H1 (cell line): ENCODE data around the gene C3orf49. TPM values are rescaled to one million over a fixed set of nuclear protein-coding genes. Genes with fewer than 3 reads are reported as not detected.

ENCODE experiments used
- CTCF ChIA-PET: fragments of 300-600 bp; sonication (Branson Sonifier 250); formaldehyde crosslinking; loops from one replicate; lab custom pipeline; 2021; ENCODE audit not compliant: partially characterized antibody; lab: Charles Lee
- POLR2A ChIA-PET: fragments of 300-600 bp; sonication (Branson Sonifier 250); formaldehyde crosslinking; loops from one replicate; lab custom pipeline; 2021; ENCODE audit warnings: inconsistent platforms; ENCODE audit not compliant: partially characterized antibody; lab: Charles Lee
- DNase-seq, 2 experiments: peaks; one replicate each; pipeline versions ENCODE4 v3.0.0 to v3.0.0-alpha.2; 2010 to 2022; ENCODE audit warnings: low spot score in 2 of 2, low read depth in 1 of 2, mixed read lengths in 1 of 2
- FAIRE-seq: peaks from 2 replicates; lab custom pipeline; 2011; peaks lifted over from hg19 to GRCh38; lab: Jason Lieb, UNC
- H2AFZ ChIP-seq: 2 replicates; pipeline ENCODE4 v1.8.1; 2012; ENCODE audit warnings: low read length, inconsistent platforms
- H2AK5ac ChIP-seq: 2 replicates; pipeline ENCODE4 v1.6.1; 2013; ENCODE audit warnings: low read depth, low read length
- H2BK120ac ChIP-seq: replicated peaks from 2 replicates; pipeline ENCODE3; 2013; ENCODE audit warnings: low read depth, low read length, inconsistent platforms
- H2BK12ac ChIP-seq: 2 replicates; pipeline ENCODE4 v1.6.1; 2013; ENCODE audit warnings: low read depth, low read length
- H2BK15ac ChIP-seq: 2 replicates; pipeline ENCODE4 v1.6.1; 2013; ENCODE audit warnings: low read length
- H2BK20ac ChIP-seq: 2 replicates; pipeline ENCODE4 v1.6.1; 2013; ENCODE audit warnings: low read length
- H2BK5ac ChIP-seq: 2 replicates; pipeline ENCODE4 v1.6.1; 2013; ENCODE audit warnings: low read depth, low read length
- H3K14ac ChIP-seq: 2 replicates; pipeline ENCODE4 v1.6.1; 2013; ENCODE audit warnings: inconsistent platforms; ENCODE audit not compliant: insufficient read length
- H3K18ac ChIP-seq: 2 replicates; pipeline ENCODE4 v1.6.1; 2013; ENCODE audit warnings: low read length; ENCODE audit errors: extremely low read depth
- H3K23ac ChIP-seq: 2 replicates; pipeline ENCODE4 v1.6.1; 2013; ENCODE audit warnings: inconsistent platforms; ENCODE audit not compliant: insufficient read length
- H3K23me2 ChIP-seq: 2 replicates; pipeline ENCODE4 v1.6.1; 2013; ENCODE audit warnings: low read depth, low read length
- H3K27ac ChIP-seq: 2 replicates; pipeline ENCODE4 v1.6.1; 2011; ENCODE audit warnings: low read depth, low read length, inconsistent platforms
- H3K27me3 ChIP-seq, 4 experiments: replicated peaks in 1 of 4; 1 replicate in 1 of 4; 2 replicates in 3 of 4; pipeline versions ENCODE4 v1.6.1 to v1.8.1; 2011 to 2013; ENCODE audit warnings: low read length in 3 of 4, mild to moderate bottlenecking in 3 of 4, inconsistent platforms in 2 of 4, mixed read lengths in 2 of 4, moderate library complexity in 1 of 4; ENCODE audit not compliant: control insufficient read depth in 3 of 4, insufficient read depth in 3 of 4; ENCODE audit errors: extremely low read depth in 1 of 4
- H3K36me3 ChIP-seq, 4 experiments: 2 replicates each; pipeline versions ENCODE4 v1.6.1 to v1.8.1; 2011 to 2013; ENCODE audit warnings: mild to moderate bottlenecking in 4 of 4, low read length in 3 of 4, moderate library complexity in 2 of 4, control low read depth in 1 of 4, inconsistent platforms in 1 of 4; ENCODE audit not compliant: insufficient read depth in 4 of 4, control insufficient read depth in 2 of 4
- H3K4ac ChIP-seq: replicated peaks from 2 replicates; pipeline ENCODE3; 2013; ENCODE audit warnings: low read length, low read depth, mixed read lengths, inconsistent platforms; ENCODE audit not compliant: insufficient read length
- H3K4me1 ChIP-seq, 4 experiments: replicated peaks in 1 of 4; 1 replicate in 1 of 4; 2 replicates in 3 of 4; pipeline versions ENCODE4 v1.6.1 to v1.8.1; 2011 to 2013; ENCODE audit warnings: low read length in 3 of 4, inconsistent platforms in 2 of 4, mixed read lengths in 1 of 4; ENCODE audit not compliant: insufficient read depth in 4 of 4, control insufficient read depth in 3 of 4
- H3K4me2 ChIP-seq, 2 experiments: 2 replicates each; pipeline versions ENCODE4 v1.6.1 to v1.8.1; 2011 to 2013; ENCODE audit warnings: low read depth in 2 of 2, low read length in 2 of 2, control low read depth in 1 of 2, inconsistent platforms in 1 of 2, mild to moderate bottlenecking in 1 of 2; ENCODE audit not compliant: insufficient read depth in 1 of 2
- H3K4me3 ChIP-seq, 4 experiments: fragments of 200-600, 300-600 bp in 1 of 4; sonication (generic), shearing (Covaris generic), sonication (Bioruptor Twin) in 1 of 4; 2 replicates each; pipeline versions ENCODE4 v1.5.1 to v1.8.1; 2011 to 2016; ENCODE audit warnings: low read length in 4 of 4, low read depth in 3 of 4, control low read depth in 2 of 4, inconsistent platforms in 2 of 4, mild to moderate bottlenecking in 2 of 4, mixed read lengths in 1 of 4, moderate library complexity in 1 of 4; ENCODE audit not compliant: insufficient read depth in 2 of 4; ENCODE audit errors: extremely low read depth in 1 of 4
- H3K56ac ChIP-seq: replicated peaks from 2 replicates; pipeline ENCODE3; 2013; ENCODE audit warnings: low read depth, mild to moderate bottlenecking, mixed read lengths, low read length, inconsistent platforms; ENCODE audit not compliant: insufficient read length
- H3K79me1 ChIP-seq: 2 replicates; pipeline ENCODE4 v1.6.1; 2013; ENCODE audit warnings: low read depth, low read length, control low read depth
- H3K79me2 ChIP-seq, 2 experiments: 2 replicates each; pipeline versions ENCODE4 v1.6.1 to v1.8.1; 2012 to 2013; ENCODE audit warnings: low read length in 2 of 2, mild to moderate bottlenecking in 2 of 2, inconsistent platforms in 1 of 2; ENCODE audit not compliant: insufficient read depth in 2 of 2, control insufficient read depth in 1 of 2
- H3K9ac ChIP-seq, 4 experiments: replicated peaks in 1 of 4; 1 replicate in 1 of 4; 2 replicates in 3 of 4; pipeline versions ENCODE4 v1.6.1 to v1.8.1; 2011 to 2013; ENCODE audit warnings: low read depth in 3 of 4, low read length in 3 of 4, control low read depth in 2 of 4, mild to moderate bottlenecking in 2 of 4, moderate library complexity in 2 of 4, inconsistent platforms in 1 of 4; ENCODE audit errors: extremely low read depth in 1 of 4
- H3K9me3 ChIP-seq, 2 experiments: 2 replicates each; pipeline versions ENCODE4 v1.6.1 to v1.8.1; 2012 to 2013; ENCODE audit warnings: mild to moderate bottlenecking in 2 of 2, moderate library complexity in 2 of 2, control low read depth in 1 of 2, inconsistent platforms in 1 of 2, low read depth in 1 of 2, low read length in 1 of 2, mixed read lengths in 1 of 2; ENCODE audit not compliant: insufficient read depth in 2 of 2
- H4K20me1 ChIP-seq, 2 experiments: replicated peaks in 1 of 2; 2 replicates each; pipeline versions ENCODE3 to v1.8.1; 2011 to 2013; ENCODE audit warnings: inconsistent platforms in 2 of 2, low read length in 2 of 2, mild to moderate bottlenecking in 1 of 2; ENCODE audit not compliant: insufficient read depth in 2 of 2, control insufficient read depth in 1 of 2
- H4K5ac ChIP-seq: 2 replicates; pipeline ENCODE4 v1.6.1; 2013; ENCODE audit warnings: low read length, low read depth, mixed read lengths, inconsistent platforms; ENCODE audit not compliant: insufficient read length
- H4K8ac ChIP-seq: 2 replicates; pipeline ENCODE4 v1.8.0; 2013; ENCODE audit warnings: mild to moderate bottlenecking, moderate library complexity, low read length, inconsistent platforms; ENCODE audit not compliant: insufficient read depth; ENCODE audit errors: extremely low read depth
- H4K91ac ChIP-seq: replicated peaks from 2 replicates; pipeline ENCODE3; 2013; ENCODE audit warnings: low read length, mixed read lengths, inconsistent platforms; ENCODE audit not compliant: insufficient read length
- FOSL1 ChIP-seq: IDR thresholded peaks from 2 replicates; pipeline ENCODE4 v1.6.1; 2011; ENCODE audit warnings: mild to moderate bottlenecking, low read depth, low read length, moderate library complexity; ENCODE audit not compliant: insufficient read depth
- GABPA ChIP-seq: IDR thresholded peaks from 2 replicates; pipeline ENCODE4 v1.6.1; 2011; ENCODE audit warnings: mild to moderate bottlenecking, low read length, moderate library complexity, borderline replicate concordance; ENCODE audit not compliant: insufficient read depth
- POLR2AphosphoS5 ChIP-seq: IDR thresholded peaks from 2 replicates; pipeline ENCODE4 v1.6.1; 2011; ENCODE audit warnings: low read depth, low read length
- SUZ12 ChIP-seq: fragments of 200-600 bp; sonication (generic); IDR thresholded peaks from 2 replicates; pipeline ENCODE4 v1.6.1; 2012; ENCODE audit warnings: mild to moderate bottlenecking, inconsistent platforms, low read length, moderate library complexity, mixed read lengths
- WGBS, 2 experiments: shearing (Covaris generic) in 1 of 2; methylation state at CpG; one replicate each; pipeline versions ENCODE4 v1.1.6 to v1.1.7; 2013 to 2015; ENCODE audit warnings: low lambda C conversion rate in 2 of 2, mixed read lengths in 2 of 2, inconsistent platforms in 1 of 2, low coverage in 1 of 2, missing lambda C conversion rate in 1 of 2; ENCODE audit not compliant: insufficient replicate concordance in 2 of 2, insufficient coverage in 1 of 2, insufficient read length in 1 of 2; ENCODE audit errors: extremely low coverage in 1 of 2, missing lambda C conversion rate in 1 of 2; 5-methylcytosine and 5-hydroxymethylcytosine counted together
- polyA plus RNA-seq, 7 experiments: library from polyadenylated mRNA; depleted of rRNA in 3 of 7; stranded (reverse) in 5 of 7; unstranded in 2 of 7; fragments of >200 nt in 5 of 7; fragments of 200-250 nt in 2 of 7; gene quantifications; 1 replicate in 5 of 7; 2 replicates in 1 of 7; 4 replicates in 1 of 7; pipeline versions ENCODE4 v1.2.1 to v1.2.3, GENCODE V29; 2011 to 2013; ENCODE audit warnings: missing spikeins in 2 of 7, mixed read lengths in 2 of 7
- total RNA-seq: library from RNA; stranded (reverse); fragmentation: NEBNext Ultra II Directional; extraction: Animal tissue kit (Norgen Biotek cat#: 25700); gene quantifications from 2 replicates; pipeline ENCODE4 v1.2.1, GENCODE V29; 2021

Gene C3orf49
- total and polyA plus RNA-seq, 2 of the 8 experiments (the other 6 are each of a cell fraction or from before 2014, with no cell fraction given): not detected

DNA sequence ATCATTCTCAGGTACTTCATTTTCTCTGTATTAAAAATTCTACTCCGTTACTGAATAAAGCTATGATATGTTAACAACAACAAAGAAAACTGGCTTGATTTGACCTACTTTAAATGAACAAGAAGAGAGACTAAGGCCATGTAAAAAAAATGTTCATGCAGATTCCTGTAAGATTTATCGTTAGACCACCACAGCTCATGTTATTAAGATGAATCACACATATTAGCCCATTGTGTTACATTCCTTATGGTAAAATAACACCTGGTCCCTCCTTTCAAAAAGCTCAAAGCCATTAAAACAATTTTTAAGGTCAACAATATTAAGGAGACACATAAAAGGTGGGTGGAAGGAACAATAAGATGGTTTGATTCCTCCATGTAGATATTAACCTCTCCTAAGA is 38.2 kb downstream of the C3orf49 start:
- CTCF ChIA-PET: interaction anchor here (0.6 kb wide), 1 partner anchor 831 kb away, joined by 4 read pairs; no protein-coding TSS in a partner anchor
- Histone ChIP-seq H4K91ac (no peak overlapping the region), H3K36me3 (no peaks in the 10 kb centered on the region), H3K23ac (no peak overlapping the region), H3K14ac (no peak overlapping the region), H2BK20ac (no peak overlapping the region), H3K4ac (no peak overlapping the region), H2BK5ac (no peak overlapping the region), H4K20me1 (no peaks in the 10 kb centered on the region), H3K27me3 (no peaks in the 10 kb centered on the region), H3K4me2 (no peak overlapping the region), H3K56ac (no peak overlapping the region), H3K79me2 (peaks cover 0 to 63% of the 10 kb centered on the region in 2 experiments; a peak in 2 of 4 replicates), H4K5ac (no peak overlapping the region), H2AK5ac (no peak overlapping the region), H3K4me1 (peaks cover 5 to 19% (median 13%) of the 10 kb centered on the region in 4 experiments; a peak in 6 of 7 replicates), H3K79me1 (peaks cover 3% of the 10 kb centered on the region; the same call in 1 of the 2 replicates), H2BK120ac (no peak overlapping the region), H4K8ac (no peak overlapping the region), H2BK12ac (no peak overlapping the region), H3K9ac (no peak overlapping the region), H2AFZ (no peak overlapping the region), H3K9me3 (no peaks in the 10 kb centered on the region), H3K18ac (no peak overlapping the region), H2BK15ac (no peak overlapping the region), H3K4me3 (no peak overlapping the region), H3K27ac (no peak overlapping the region), H3K23me2 (no peaks in the 10 kb centered on the region; the same call in 1 of the 2 replicates)
- TF ChIP-seq SUZ12: no peak
- no peak for TF ChIP-seq GABPA
- TF ChIP-seq FOSL1: no peak
- no peak for TF ChIP-seq POLR2AphosphoS5
- no peak for FAIRE-seq
- POLR2A ChIA-PET: no interaction called here
- DNase-seq: no peak
- WGBS, 2 experiments: 88% methylated on average over 2 of the region's 2 CpGs; no CpG with 5 or more reads in 1 of the 2 experiments
